SK-N-SH treated with all-trans-retinoic acid at 6 μM for 48 hours (cell line): ENCODE results near the gene LMTK2.

ENCODE experiments used
- ATAC-seq: fragments of 200-7000 bp; cut with Tn5 transposase; 3 replicates; pipeline ENCODE4 v1.9.1; 2020; ENCODE audit warnings: mild to moderate bottlenecking, moderate library complexity
- ARNTL ChIP-seq: fragments of 450-650 bp; formaldehyde crosslinking; IDR thresholded peaks from 2 replicates; pipeline ENCODE4 v1.5.0; 2020; ENCODE audit warnings: low read depth, mild to moderate bottlenecking, moderate library complexity, borderline replicate concordance
- BACH2 ChIP-seq: fragments of 250-450 bp; sonication (Bioruptor Pico); IDR thresholded peaks from 2 replicates; pipeline ENCODE4 v1.9.0; 2021; ENCODE audit warnings: mild to moderate bottlenecking, borderline replicate concordance
- CSDC2 ChIP-seq: fragments of 250-450 bp; sonication (Bioruptor Pico); IDR thresholded peaks from 2 replicates; pipeline ENCODE4 v1.5.0; 2020; ENCODE audit warnings: mild to moderate bottlenecking, moderate library complexity
- ESRRG ChIP-seq: fragments of 250-450 bp; sonication (Bioruptor Pico); IDR thresholded peaks from 2 replicates; pipeline ENCODE4 v1.6.1; 2021; ENCODE audit warnings: mild to moderate bottlenecking
- GLIS3 ChIP-seq: fragments of 250-450 bp; sonication (Bioruptor Pico); IDR thresholded peaks from 2 replicates; pipeline ENCODE4 v1.5.0; 2020; ENCODE audit warnings: mild to moderate bottlenecking, moderate library complexity
- ISL1 ChIP-seq: fragments of 250-450 bp; sonication (Bioruptor Pico); IDR thresholded peaks from 2 replicates; pipeline ENCODE4 v2.1.2; 2022; ENCODE audit warnings: mild to moderate bottlenecking, moderate library complexity
- OSR1 ChIP-seq: fragments of 250-450 bp; sonication (Bioruptor Pico); IDR thresholded peaks from 2 replicates; pipeline ENCODE4 v1.8.0; 2022; ENCODE audit warnings: moderate library complexity, mild to moderate bottlenecking, inconsistent platforms
- PPARA ChIP-seq: fragments of 250-450 bp; sonication (Bioruptor Pico); IDR thresholded peaks from 2 replicates; pipeline ENCODE4 v1.5.0; 2020; ENCODE audit warnings: mild to moderate bottlenecking, borderline replicate concordance
- SNAI2 ChIP-seq: fragments of 250-450 bp; sonication (Bioruptor Pico); IDR thresholded peaks from 2 replicates; pipeline ENCODE4 v1.5.0; 2020; ENCODE audit warnings: mild to moderate bottlenecking, moderate library complexity
- TCF4 ChIP-seq: fragments of 250-450 bp; sonication (Bioruptor Pico); IDR thresholded peaks from 2 replicates; pipeline ENCODE4 v1.8.0; 2021; ENCODE audit warnings: mild to moderate bottlenecking, moderate library complexity, borderline replicate concordance
- TOX ChIP-seq: fragments of 250-450 bp; sonication (Bioruptor Pico); IDR thresholded peaks from 2 replicates; pipeline ENCODE4 v1.8.0; 2021; ENCODE audit warnings: mild to moderate bottlenecking, moderate library complexity, borderline replicate concordance
- ZC3H10 ChIP-seq: fragments of 250-450 bp; sonication (Bioruptor Pico); IDR thresholded peaks from 2 replicates; pipeline ENCODE4 v1.5.1; 2021; ENCODE audit warnings: mild to moderate bottlenecking, moderate library complexity
- ZFP3 ChIP-seq: fragments of 250-450 bp; sonication (Bioruptor Pico); IDR thresholded peaks from 2 replicates; pipeline ENCODE4 v1.5.0; 2020; ENCODE audit warnings: mild to moderate bottlenecking, moderate library complexity
- ZFP30 ChIP-seq: fragments of 450-650 bp; formaldehyde crosslinking; IDR thresholded peaks from 2 replicates; pipeline ENCODE4 v1.5.0; 2022; ENCODE audit warnings: mild to moderate bottlenecking, moderate library complexity
- ZNF565 ChIP-seq: fragments of 450-650 bp; formaldehyde crosslinking; conservative IDR thresholded peaks from 2 replicates; pipeline ENCODE4 v1.5.0; 2020; ENCODE audit warnings: low read depth, mild to moderate bottlenecking, moderate library complexity
- ZNF70 ChIP-seq: fragments of 450-650 bp; formaldehyde crosslinking; IDR thresholded peaks from 2 replicates; pipeline ENCODE4 v1.5.0; 2020; ENCODE audit warnings: mild to moderate bottlenecking, moderate library complexity
- ZNF8 ChIP-seq: fragments of 450-650 bp; formaldehyde crosslinking; IDR thresholded peaks from 2 replicates; pipeline ENCODE4 v1.5.0; 2020; ENCODE audit warnings: mild to moderate bottlenecking, moderate library complexity
- TF ChIP-seq, protein P1 (sequence below): fragments of 250-450 bp; sonication (Bioruptor Pico); IDR thresholded peaks from 2 replicates; pipeline ENCODE4 v1.5.1; 2020; ENCODE audit warnings: low read depth, mild to moderate bottlenecking, moderate library complexity
- TF ChIP-seq, protein P2 (sequence below): fragments of 250-450 bp; sonication (Bioruptor Pico); IDR thresholded peaks from 2 replicates; pipeline ENCODE4 v1.8.0; 2021; ENCODE audit warnings: low read depth, mild to moderate bottlenecking, moderate library complexity, borderline replicate concordance
- TF ChIP-seq, protein P3 (sequence below): fragments of 250-450 bp; sonication (Bioruptor Pico); IDR thresholded peaks from 2 replicates; pipeline ENCODE4 v1.5.1; 2021; ENCODE audit warnings: mild to moderate bottlenecking, moderate library complexity
- TF ChIP-seq, protein P4 (sequence below): fragments of 250-450 bp; sonication (Bioruptor Pico); IDR thresholded peaks from 2 replicates; pipeline ENCODE4 v1.5.0; 2020; ENCODE audit warnings: mild to moderate bottlenecking, moderate library complexity

LMTK2 gene

DNA sequence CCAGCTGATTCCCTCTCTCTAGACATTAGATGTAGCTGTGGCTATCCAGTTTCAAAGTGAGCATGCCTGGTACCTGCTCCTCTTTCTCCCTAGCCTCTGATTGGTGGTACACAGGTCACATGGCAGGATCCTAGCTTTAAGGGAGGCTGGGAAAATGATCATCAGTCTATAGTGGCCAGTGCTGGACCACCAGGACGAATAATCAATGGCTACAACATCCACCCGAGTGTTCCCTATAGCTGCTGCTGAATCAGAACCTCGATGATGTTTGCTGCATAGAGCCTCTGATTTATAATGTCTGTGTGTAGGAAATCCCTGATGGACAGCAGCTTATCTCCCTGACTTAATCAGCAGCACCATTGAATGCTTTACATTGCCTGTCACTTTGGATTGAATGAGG lies 28.9 kb upstream of the LMTK2 start (continued):
- TF ChIP-seq, protein P1, sequence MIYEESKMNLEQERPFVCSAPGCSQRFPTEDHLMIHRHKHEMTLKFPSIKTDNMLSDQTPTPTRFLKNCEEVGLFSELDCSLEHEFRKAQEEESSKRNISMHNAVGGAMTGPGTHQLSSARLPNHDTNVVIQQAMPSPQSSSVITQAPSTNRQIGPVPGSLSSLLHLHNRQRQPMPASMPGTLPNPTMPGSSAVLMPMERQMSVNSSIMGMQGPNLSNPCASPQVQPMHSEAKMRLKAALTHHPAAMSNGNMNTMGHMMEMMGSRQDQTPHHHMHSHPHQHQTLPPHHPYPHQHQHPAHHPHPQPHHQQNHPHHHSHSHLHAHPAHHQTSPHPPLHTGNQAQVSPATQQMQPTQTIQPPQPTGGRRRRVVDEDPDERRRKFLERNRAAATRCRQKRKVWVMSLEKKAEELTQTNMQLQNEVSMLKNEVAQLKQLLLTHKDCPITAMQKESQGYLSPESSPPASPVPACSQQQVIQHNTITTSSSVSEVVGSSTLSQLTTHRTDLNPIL = no peak
- TF ChIP-seq ESRRG (CRISPR knock-in tag) = no peak

DNA sequence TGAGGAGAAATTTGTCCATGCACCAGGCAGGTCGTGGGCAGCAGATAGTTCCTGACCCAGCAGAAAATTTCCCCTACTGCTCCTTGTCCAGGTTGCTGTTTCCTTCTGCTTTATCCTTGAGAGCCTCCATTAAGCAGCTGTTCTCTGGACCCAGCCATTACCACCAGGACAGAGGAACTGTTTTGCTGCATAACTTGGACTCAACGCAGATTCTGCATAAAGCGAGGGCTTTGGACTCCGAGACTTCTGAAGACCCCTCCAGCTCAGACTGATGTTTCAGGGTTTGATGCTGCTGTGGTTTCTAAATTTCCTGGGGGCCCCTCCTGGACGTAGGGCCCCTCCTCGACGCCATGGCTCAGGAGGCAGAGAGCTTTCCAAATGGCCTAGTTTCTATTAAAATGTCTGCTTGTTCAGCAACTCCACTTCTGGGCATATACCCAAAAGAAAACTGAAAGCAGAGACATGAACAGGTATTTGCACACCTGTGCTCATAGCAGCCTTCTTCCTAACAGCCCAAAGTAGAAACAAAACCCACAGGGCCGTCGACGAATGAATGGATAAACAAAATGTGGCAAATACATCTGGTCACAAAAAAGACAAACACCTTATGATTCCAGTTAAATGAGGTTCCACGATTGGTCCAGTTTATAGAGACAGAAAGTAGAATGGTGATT lies 28.3 kb upstream of the LMTK2 start:
- no peak for ATAC-seq
- TF ChIP-seq PPARA (CRISPR knock-in tag) = no peak
- no peak for TF ChIP-seq TCF4
- no peak for TF ChIP-seq ZC3H10 (CRISPR knock-in tag)
- TF ChIP-seq, protein P2, sequence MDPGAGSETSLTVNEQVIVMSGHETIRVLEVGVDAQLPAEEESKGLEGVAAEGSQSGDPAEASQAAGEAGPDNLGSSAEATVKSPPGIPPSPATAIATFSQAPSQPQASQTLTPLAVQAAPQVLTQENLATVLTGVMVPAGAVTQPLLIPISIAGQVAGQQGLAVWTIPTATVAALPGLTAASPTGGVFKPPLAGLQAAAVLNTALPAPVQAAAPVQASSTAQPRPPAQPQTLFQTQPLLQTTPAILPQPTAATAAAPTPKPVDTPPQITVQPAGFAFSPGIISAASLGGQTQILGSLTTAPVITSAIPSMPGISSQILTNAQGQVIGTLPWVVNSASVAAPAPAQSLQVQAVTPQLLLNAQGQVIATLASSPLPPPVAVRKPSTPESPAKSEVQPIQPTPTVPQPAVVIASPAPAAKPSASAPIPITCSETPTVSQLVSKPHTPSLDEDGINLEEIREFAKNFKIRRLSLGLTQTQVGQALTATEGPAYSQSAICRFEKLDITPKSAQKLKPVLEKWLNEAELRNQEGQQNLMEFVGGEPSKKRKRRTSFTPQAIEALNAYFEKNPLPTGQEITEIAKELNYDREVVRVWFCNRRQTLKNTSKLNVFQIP = no peak
- TF ChIP-seq, protein P3, sequence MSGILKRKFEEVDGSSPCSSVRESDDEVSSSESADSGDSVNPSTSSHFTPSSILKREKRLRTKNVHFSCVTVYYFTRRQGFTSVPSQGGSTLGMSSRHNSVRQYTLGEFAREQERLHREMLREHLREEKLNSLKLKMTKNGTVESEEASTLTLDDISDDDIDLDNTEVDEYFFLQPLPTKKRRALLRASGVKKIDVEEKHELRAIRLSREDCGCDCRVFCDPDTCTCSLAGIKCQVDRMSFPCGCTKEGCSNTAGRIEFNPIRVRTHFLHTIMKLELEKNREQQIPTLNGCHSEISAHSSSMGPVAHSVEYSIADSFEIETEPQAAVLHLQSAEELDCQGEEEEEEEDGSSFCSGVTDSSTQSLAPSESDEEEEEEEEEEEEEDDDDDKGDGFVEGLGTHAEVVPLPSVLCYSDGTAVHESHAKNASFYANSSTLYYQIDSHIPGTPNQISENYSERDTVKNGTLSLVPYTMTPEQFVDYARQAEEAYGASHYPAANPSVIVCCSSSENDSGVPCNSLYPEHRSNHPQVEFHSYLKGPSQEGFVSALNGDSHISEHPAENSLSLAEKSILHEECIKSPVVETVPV = no peak
- TF ChIP-seq, protein P1 = no peak
- TF ChIP-seq CSDC2 (CRISPR knock-in tag) = no peak
- no peak for TF ChIP-seq OSR1 (CRISPR knock-in tag)
- TF ChIP-seq TOX (CRISPR knock-in tag) = no peak
- no peak for TF ChIP-seq ISL1 (CRISPR knock-in tag)
- TF ChIP-seq ARNTL (CRISPR knock-in tag) = no peak
- TF ChIP-seq, protein P4, sequence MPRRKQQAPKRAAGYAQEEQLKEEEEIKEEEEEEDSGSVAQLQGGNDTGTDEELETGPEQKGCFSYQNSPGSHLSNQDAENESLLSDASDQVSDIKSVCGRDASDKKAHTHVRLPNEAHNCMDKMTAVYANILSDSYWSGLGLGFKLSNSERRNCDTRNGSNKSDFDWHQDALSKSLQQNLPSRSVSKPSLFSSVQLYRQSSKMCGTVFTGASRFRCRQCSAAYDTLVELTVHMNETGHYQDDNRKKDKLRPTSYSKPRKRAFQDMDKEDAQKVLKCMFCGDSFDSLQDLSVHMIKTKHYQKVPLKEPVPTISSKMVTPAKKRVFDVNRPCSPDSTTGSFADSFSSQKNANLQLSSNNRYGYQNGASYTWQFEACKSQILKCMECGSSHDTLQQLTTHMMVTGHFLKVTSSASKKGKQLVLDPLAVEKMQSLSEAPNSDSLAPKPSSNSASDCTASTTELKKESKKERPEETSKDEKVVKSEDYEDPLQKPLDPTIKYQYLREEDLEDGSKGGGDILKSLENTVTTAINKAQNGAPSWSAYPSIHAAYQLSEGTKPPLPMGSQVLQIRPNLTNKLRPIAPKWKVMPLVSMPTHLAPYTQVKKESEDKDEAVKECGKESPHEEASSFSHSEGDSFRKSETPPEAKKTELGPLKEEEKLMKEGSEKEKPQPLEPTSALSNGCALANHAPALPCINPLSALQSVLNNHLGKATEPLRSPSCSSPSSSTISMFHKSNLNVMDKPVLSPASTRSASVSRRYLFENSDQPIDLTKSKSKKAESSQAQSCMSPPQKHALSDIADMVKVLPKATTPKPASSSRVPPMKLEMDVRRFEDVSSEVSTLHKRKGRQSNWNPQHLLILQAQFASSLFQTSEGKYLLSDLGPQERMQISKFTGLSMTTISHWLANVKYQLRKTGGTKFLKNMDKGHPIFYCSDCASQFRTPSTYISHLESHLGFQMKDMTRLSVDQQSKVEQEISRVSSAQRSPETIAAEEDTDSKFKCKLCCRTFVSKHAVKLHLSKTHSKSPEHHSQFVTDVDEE (CRISPR knock-in tag) = no peak
- TF ChIP-seq ESRRG (CRISPR knock-in tag) = no peak
- TF ChIP-seq ZNF70 (CRISPR knock-in tag) = no peak
- TF ChIP-seq GLIS3 (CRISPR knock-in tag) = no peak
- TF ChIP-seq ZFP30 (CRISPR knock-in tag) = no peak

DNA sequence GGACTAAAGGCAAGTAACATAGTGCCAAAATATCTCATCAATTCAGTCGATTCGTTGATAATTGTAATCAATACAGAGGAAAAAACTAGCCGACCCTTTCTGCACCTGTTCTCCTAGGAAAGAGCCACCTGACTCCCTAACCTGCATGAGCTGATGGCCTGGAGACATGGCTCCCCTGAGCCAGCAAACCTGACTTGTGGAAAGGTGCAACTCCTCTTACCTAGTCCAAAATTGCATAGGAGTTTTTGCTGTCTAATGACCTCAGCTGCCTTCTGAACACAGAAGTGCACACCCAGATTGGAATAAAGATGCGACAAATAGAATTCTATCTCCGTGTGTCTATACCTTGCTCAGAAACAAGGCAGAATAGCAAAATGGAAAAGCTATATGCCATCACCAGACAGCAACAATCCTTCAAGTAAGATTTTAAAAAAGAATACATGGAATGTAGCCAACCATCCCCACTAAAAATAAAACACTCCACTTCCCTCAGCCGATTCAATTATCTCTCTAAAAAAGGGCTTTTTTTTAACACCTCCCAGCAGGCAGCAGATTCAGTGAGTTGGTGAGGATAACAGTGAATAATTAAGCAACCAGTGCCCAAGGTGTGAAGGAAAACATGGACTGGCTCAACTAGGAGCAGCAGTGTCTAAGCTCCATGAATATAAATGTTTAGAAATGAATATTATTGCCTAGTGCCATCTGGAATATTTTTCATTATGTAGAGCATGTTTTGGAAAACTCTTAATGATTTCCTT lies 26.6 kb upstream of the LMTK2 start:
- ATAC-seq = no peak
- TF ChIP-seq TCF4 (no peak), PPARA (CRISPR knock-in tag) (no peak), TOX (CRISPR knock-in tag) (no peak), CSDC2 (CRISPR knock-in tag) (no peak), ZFP3 (CRISPR knock-in tag) (no peak), ESRRG (CRISPR knock-in tag) (no peak), ZNF8 (no peak), ARNTL (CRISPR knock-in tag) (no peak), ISL1 (CRISPR knock-in tag) (no peak), ZNF70 (CRISPR knock-in tag) (no peak), GLIS3 (CRISPR knock-in tag) (no peak), OSR1 (CRISPR knock-in tag) (no peak), SNAI2 (CRISPR knock-in tag) (no peak), ZC3H10 (CRISPR knock-in tag) (no peak), ZFP30 (CRISPR knock-in tag) (no peak), ZNF565 (CRISPR knock-in tag) (no peak), BACH2 (CRISPR knock-in tag) (no peak)
- TF ChIP-seq, protein P2 = no peak
- TF ChIP-seq, protein P4 (CRISPR knock-in tag) = no peak
